Keratinocyte (primary cell): ENCODE results near the gene SATB1. TPM values are rescaled to one million over a fixed set of nuclear protein-coding genes. Genes with fewer than 3 reads are reported as not detected.

Source experiments
- DNase-seq: peaks from one replicate; pipeline ENCODE4 v3.0.0-alpha.2; 2011; ENCODE audit warnings: low read depth, missing footprints, low spot score
- FAIRE-seq: peaks from 2 replicates; lab custom pipeline; 2011; peaks lifted over from hg19 to GRCh38; lab: Jason Lieb, UNC
- H2AFZ ChIP-seq: 2 replicates; pipeline ENCODE4 v1.6.0; 2012; ENCODE audit warnings: low read length, control low read depth, inconsistent platforms; ENCODE audit not compliant: control insufficient read depth
- H3K27ac ChIP-seq: 2 replicates; pipeline ENCODE4 v1.5.1; 2011; ENCODE audit warnings: low read length; ENCODE audit not compliant: control insufficient read depth, insufficient read depth
- H3K27me3 ChIP-seq: 3 replicates; pipeline ENCODE4 v1.6.0; 2011; ENCODE audit warnings: low read length; ENCODE audit not compliant: control insufficient read depth, insufficient read depth; ENCODE audit errors: extremely low read depth
- H3K36me3 ChIP-seq, 2 experiments: 2 replicates in 1 of 2; 3 replicates in 1 of 2; pipeline ENCODE4 v1.5.1; 2011; ENCODE audit warnings: low read length in 2 of 2, mild to moderate bottlenecking in 1 of 2; ENCODE audit not compliant: control insufficient read depth in 2 of 2, insufficient read depth in 2 of 2; ENCODE audit errors: extremely low read depth in 1 of 2
- H3K4me1 ChIP-seq: 3 replicates; pipeline ENCODE4 v1.5.1; 2011; ENCODE audit warnings: low read length; ENCODE audit not compliant: control insufficient read depth, insufficient read depth; ENCODE audit errors: extremely low read depth
- H3K4me2 ChIP-seq: 3 replicates; pipeline ENCODE4 v1.6.0; 2011; ENCODE audit warnings: low read depth, low read length; ENCODE audit not compliant: control insufficient read depth, insufficient read depth; ENCODE audit errors: extremely low read depth
- H3K4me3 ChIP-seq, 3 experiments: fragments of 200-600 bp in 1 of 3; sonication (generic) in 1 of 3; 2 replicates in 2 of 3; 3 replicates in 1 of 3; pipeline ENCODE4 v1.5.1; 2011 to 2016; ENCODE audit warnings: low read length in 3 of 3, mild to moderate bottlenecking in 3 of 3, control low read depth in 2 of 3, inconsistent platforms in 1 of 3, low read depth in 1 of 3, mixed read lengths in 1 of 3, mixed run types in 1 of 3, moderate library complexity in 1 of 3; ENCODE audit not compliant: control insufficient read depth in 2 of 3, insufficient read depth in 2 of 3; ENCODE audit errors: extremely low read depth in 1 of 3
- H3K79me2 ChIP-seq: 2 replicates; pipeline ENCODE4 v1.6.0; 2012; ENCODE audit warnings: low read length; ENCODE audit not compliant: control insufficient read depth, insufficient read depth
- H3K9ac ChIP-seq: 3 replicates; pipeline ENCODE4 v1.6.0; 2011; ENCODE audit warnings: low read length; ENCODE audit not compliant: control insufficient read depth, insufficient read depth; ENCODE audit errors: extremely low read depth
- H3K9me1 ChIP-seq: 3 replicates; pipeline ENCODE4 v1.6.0; 2011; ENCODE audit warnings: low read length; ENCODE audit not compliant: control insufficient read depth, insufficient read depth; ENCODE audit errors: extremely low read depth
- H3K9me3 ChIP-seq: 2 replicates; pipeline ENCODE4 v1.5.1; 2012; ENCODE audit warnings: low read depth, low read length; ENCODE audit not compliant: control insufficient read depth
- H4K20me1 ChIP-seq: 3 replicates; pipeline ENCODE4 v1.6.0; 2011; ENCODE audit warnings: low read length; ENCODE audit not compliant: control insufficient read depth, insufficient read depth; ENCODE audit errors: extremely low read depth
- EZH2 ChIP-seq: IDR thresholded peaks from one replicate; pipeline ENCODE4 v1.6.1; 2012; ENCODE audit warnings: inconsistent platforms, mild to moderate bottlenecking, low read length, moderate library complexity
- dilution Hi-C: fragments of 300-500 bp; cut with MboI; formaldehyde crosslinking; loops from one replicate; pipeline ENCODE4 v1.7.0; 2020; ENCODE audit warnings: low sequenced_read_pairs; ENCODE audit not compliant: extremely low pct_ligation_motif_present
- polyA plus RNA-seq, 5 experiments: library from polyadenylated mRNA; depleted of rRNA in 3 of 5; stranded (reverse) in 3 of 5; stranded (forward) in 1 of 5; unstranded in 1 of 5; fragments of >200 nt; gene quantifications; 1 replicate in 1 of 5; 2 replicates in 3 of 5; 3 replicates in 1 of 5; pipeline versions ENCODE4 v1.2.1 to v1.2.3, GENCODE V29; 2011 to 2012; ENCODE audit warnings: missing spikeins in 2 of 5, low read depth in 1 of 5, low replicate concordance in 1 of 5
- TF ChIP-seq, protein P1 (sequence below), 3 experiments: IDR thresholded peaks in 1 of 3; conservative IDR thresholded peaks in 1 of 3; optimal IDR thresholded peaks in 1 of 3; 2 replicates in 2 of 3; 3 replicates in 1 of 3; pipeline versions ENCODE3 to v1.5.1; 2011; ENCODE audit warnings: low read length in 3 of 3, mild to moderate bottlenecking in 3 of 3, moderate library complexity in 2 of 3, control low read depth in 1 of 3, inconsistent platforms in 1 of 3; ENCODE audit not compliant: insufficient read depth in 2 of 3; ENCODE audit errors: extremely low read depth in 1 of 3

The SATB1 gene
- polyA plus RNA-seq, 1 donor (not counting 4 experiments of a cell fraction or from before 2014, with no cell fraction given), result 7.8 TPM

DNA sequence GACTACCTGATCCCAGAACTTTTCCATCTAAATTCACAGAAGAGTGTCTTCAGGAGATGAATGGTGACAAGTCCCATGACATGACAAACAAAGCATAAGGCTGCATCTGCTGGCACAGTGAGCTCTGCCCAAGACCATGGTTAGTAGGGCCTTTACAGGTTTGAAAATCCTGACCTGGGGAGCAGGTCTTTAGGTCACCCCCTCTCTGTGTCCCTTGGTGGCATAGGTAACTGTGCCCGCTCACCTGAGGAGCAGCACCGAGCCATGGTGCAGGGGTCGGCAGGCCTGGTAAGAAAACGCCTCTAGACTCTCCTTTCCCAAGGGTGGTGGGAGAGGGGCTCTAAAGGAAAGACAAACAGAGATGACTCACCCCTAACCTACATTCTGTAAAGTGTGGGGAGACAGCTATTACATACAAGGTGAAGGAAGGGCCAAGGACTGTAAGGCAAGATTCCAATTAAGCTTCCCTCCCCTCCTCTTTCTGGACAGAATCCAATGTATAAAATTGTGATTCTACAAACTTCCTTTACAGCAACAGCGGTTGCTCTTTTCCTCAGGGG, 74.0 kb downstream of the SATB1 start:
- FAIRE-seq, result no peak
- Histone ChIP-seq H3K4me3 (no peak overlapping the region), H2AFZ (no peak overlapping the region), H3K27ac (no peak overlapping the region), H4K20me1 (no peaks in the 10 kb centered on the region), H3K79me2 (no peaks in the 10 kb centered on the region), H3K4me2 (no peak overlapping the region), H3K9me3 (no peaks in the 10 kb centered on the region), H3K4me1 (no peaks in the 10 kb centered on the region), H3K9me1 (no peaks in the 10 kb centered on the region), H3K36me3 (no peaks in the 10 kb centered on the region), H3K27me3 (no peaks in the 10 kb centered on the region), H3K9ac (no peak overlapping the region)
- dilution Hi-C loops, result no loop called here
- DNase-seq, result no peak
- no peak for TF ChIP-seq EZH2

DNA sequence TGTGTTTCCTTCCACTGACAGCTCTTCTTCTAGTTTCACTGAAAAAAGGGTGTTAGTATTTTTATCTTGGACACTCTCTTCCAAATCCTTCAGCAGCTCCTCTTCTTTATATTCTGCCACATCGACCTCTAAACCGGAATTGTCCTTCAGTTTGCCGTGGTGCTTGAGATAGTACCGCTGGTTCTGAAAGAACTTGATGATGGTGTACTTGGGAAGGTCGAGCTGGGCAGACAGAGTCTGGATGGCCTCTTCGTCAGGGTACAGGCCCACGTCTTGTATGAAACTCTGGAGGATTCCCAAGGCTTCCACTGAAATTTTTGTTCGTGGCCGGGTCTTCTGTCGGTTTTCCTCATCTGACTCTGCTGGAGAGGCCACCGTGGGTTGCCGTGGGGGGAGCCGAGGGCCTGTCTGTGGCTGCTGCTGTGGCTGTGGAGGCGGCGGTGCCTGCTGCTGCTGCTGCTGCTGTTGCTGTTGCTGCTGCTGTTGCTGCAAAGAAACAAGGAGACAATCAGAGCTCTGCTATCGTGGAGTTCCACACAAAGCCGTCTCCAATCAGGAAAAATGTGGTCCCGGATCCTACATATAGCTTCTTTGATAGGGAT, 75.8 kb downstream of the SATB1 start:
- Histone ChIP-seq H3K9me1 (no peaks in the 10 kb centered on the region), H3K27ac (no peak overlapping the region), H4K20me1 (no peaks in the 10 kb centered on the region), H3K36me3 (no peaks in the 10 kb centered on the region), H3K79me2 (no peaks in the 10 kb centered on the region), H3K4me2 (no peak overlapping the region), H3K4me1 (no peaks in the 10 kb centered on the region), H3K9ac (no peak overlapping the region), H3K4me3 (no peak overlapping the region), H3K9me3 (no peaks in the 10 kb centered on the region), H2AFZ (no peak overlapping the region), H3K27me3 (no peaks in the 10 kb centered on the region)
- dilution Hi-C loops, result no loop called here
- FAIRE-seq (no peak), DNase-seq (no peak)
- TF ChIP-seq EZH2, result no peak
- TF ChIP-seq, protein P1, sequence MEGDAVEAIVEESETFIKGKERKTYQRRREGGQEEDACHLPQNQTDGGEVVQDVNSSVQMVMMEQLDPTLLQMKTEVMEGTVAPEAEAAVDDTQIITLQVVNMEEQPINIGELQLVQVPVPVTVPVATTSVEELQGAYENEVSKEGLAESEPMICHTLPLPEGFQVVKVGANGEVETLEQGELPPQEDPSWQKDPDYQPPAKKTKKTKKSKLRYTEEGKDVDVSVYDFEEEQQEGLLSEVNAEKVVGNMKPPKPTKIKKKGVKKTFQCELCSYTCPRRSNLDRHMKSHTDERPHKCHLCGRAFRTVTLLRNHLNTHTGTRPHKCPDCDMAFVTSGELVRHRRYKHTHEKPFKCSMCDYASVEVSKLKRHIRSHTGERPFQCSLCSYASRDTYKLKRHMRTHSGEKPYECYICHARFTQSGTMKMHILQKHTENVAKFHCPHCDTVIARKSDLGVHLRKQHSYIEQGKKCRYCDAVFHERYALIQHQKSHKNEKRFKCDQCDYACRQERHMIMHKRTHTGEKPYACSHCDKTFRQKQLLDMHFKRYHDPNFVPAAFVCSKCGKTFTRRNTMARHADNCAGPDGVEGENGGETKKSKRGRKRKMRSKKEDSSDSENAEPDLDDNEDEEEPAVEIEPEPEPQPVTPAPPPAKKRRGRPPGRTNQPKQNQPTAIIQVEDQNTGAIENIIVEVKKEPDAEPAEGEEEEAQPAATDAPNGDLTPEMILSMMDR (optimal IDR thresholded peaks at IDR 0.05 in 1 of 3, IDR thresholded peaks at IDR 0.05 in 1 of 3, conservative IDR thresholded peaks at IDR 0.05 in 1 of 3; ENCODE audit: extremely low read depth in 1 of 3, insufficient read depth in 2 of 3, low read length in 3 of 3), result no peak
